NCI-H128 (cell line): Measurements from ENCODE around the gene CCL3.

Experiments used
- DNase-seq: peaks from one replicate; lab custom pipeline; 2025; ENCODE audit not compliant: unreplicated experiment; lab: John Stamatoyannopoulos, UW

The CCL3 gene

DNA sequence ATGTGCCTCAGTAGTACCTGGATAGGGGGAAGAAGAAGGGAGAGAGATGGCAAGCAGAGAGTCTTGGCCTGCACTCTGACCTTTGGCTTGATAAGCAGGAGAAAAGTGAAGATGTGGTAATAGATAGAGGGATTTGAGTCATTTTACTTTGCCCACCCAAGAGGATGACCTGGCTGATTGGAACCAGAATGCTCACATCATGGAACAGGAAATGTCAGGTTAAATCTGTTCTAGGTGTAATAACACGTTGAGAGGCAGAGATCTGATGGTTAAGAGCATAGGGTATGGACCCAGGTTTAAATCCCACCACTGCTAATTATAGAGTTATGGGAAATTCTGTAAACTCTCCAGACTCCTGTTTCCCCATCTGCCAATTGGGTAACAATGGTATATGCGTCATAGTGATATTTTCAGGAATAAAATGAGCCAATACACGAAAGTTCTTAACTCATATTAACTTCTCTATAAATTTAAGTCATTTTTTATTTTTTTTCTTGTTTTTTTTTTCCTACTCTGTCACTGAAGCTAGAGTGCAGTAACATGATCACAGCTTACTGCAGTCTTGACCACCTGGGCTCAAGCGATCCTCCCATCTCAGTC lies 33.9 kb downstream of the CCL3 start:
- no peak for DNase-seq

DNA sequence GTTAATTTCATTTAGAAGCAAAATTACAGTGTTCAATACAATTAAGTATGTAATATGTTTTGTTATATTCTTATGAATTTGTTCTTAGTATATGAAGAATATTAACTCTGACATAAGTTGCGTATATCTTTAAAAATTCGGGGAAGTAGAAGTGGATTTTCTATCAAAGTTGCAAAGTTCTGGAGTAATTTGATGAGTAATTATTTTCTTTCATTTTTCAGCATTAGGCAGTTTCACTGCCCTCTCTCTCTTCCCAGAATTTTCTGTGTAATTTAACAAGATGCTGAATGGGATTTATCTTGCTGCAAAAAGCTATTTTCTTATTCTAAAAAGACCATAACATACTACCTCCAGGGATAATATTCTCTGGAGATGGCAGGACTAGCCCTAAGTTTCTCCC lies 34.8 kb downstream of the CCL3 start:
- no peak for DNase-seq

DNA sequence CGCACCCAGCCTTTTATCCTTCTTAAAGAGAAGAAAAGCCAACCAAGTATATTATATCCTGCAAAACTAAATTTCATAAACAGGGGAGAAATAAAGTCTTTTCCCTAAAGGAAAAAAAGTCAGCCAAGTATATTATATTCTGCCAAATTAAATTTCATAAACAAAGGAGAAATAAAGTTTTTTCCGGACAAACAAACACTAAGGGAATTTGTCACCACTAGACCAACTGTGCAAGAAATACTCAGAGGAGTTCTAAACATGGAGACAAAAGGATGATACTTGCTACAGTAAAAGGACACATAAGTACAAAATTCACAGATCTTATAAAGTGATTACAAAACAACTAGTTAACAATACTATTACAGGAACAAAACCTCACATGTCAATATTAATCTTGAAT lies 40.3 kb downstream of the CCL3 start:
- no peak for DNase-seq

DNA sequence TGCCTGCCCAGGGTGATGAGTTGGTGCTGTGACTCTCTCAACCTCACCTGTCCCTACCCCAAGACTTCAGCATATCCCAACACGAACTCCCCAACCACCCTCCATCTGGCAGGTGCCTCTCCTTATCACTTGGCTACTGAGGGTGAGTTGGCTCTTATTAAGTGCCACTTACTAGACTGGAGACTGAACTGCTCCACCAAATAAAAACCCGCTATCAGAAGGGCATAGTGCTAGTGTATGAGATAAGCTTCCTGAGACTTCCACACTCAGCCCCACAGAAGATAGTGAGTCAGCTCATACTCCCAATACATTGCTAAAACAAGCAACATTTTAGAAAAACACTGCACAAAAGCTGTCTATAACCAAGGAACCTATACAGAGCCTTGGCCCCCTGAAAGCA lies 41.9 kb downstream of the CCL3 start:
- DNase-seq = no peak
